ENCODE data around the gene ADARB2.
"Not testable (repeated sequence)": the region's sequence is repeated elsewhere in the genome, so short reads cannot be mapped to it uniquely, and the experiment has no call there.

DNA sequence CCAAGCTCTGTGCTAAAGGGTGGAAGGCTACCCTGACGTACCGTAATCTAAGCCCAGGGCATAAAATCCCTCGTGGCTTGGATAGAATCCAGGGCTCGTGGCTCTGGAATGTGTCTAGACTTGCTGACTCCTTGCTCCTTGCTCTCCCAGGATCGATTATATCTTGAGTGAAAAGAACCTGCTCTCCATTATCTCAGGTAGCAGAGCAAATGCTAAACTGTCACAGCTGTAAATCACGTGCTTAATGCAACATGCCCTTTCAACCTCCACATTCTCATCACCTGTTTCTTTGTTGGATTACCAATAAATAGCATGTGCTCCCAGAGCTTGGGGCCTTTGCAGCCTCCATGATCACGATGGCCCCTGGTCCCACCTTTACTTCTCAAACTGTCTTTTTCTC is 323.0 kb downstream of the ADARB2 start:
- TF ChIP-seq, protein P1, sequence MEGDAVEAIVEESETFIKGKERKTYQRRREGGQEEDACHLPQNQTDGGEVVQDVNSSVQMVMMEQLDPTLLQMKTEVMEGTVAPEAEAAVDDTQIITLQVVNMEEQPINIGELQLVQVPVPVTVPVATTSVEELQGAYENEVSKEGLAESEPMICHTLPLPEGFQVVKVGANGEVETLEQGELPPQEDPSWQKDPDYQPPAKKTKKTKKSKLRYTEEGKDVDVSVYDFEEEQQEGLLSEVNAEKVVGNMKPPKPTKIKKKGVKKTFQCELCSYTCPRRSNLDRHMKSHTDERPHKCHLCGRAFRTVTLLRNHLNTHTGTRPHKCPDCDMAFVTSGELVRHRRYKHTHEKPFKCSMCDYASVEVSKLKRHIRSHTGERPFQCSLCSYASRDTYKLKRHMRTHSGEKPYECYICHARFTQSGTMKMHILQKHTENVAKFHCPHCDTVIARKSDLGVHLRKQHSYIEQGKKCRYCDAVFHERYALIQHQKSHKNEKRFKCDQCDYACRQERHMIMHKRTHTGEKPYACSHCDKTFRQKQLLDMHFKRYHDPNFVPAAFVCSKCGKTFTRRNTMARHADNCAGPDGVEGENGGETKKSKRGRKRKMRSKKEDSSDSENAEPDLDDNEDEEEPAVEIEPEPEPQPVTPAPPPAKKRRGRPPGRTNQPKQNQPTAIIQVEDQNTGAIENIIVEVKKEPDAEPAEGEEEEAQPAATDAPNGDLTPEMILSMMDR (IDR thresholded peaks at IDR 0.05) = not testable (repeated sequence)
- not testable (repeated sequence) for TF ChIP-seq POLR2AphosphoS5 (IDR thresholded peaks at IDR 0.05); POLR2A (IDR thresholded peaks at IDR 0.05); EP300 (IDR thresholded peaks at IDR 0.05; ENCODE audit: low read depth)
